Measurements from ENCODE around the gene MTCL1. TPM values are rescaled to one million over a fixed set of nuclear protein-coding genes. Genes with fewer than 3 reads are reported as not detected.

MTCL1 gene
- total and polyA plus RNA-seq, 9 of the 15 experiments (the other 6 are each of a cell fraction or from before 2014, with no cell fraction given), result 0.21 to 7.4 (median 3.7) TPM

DNA sequence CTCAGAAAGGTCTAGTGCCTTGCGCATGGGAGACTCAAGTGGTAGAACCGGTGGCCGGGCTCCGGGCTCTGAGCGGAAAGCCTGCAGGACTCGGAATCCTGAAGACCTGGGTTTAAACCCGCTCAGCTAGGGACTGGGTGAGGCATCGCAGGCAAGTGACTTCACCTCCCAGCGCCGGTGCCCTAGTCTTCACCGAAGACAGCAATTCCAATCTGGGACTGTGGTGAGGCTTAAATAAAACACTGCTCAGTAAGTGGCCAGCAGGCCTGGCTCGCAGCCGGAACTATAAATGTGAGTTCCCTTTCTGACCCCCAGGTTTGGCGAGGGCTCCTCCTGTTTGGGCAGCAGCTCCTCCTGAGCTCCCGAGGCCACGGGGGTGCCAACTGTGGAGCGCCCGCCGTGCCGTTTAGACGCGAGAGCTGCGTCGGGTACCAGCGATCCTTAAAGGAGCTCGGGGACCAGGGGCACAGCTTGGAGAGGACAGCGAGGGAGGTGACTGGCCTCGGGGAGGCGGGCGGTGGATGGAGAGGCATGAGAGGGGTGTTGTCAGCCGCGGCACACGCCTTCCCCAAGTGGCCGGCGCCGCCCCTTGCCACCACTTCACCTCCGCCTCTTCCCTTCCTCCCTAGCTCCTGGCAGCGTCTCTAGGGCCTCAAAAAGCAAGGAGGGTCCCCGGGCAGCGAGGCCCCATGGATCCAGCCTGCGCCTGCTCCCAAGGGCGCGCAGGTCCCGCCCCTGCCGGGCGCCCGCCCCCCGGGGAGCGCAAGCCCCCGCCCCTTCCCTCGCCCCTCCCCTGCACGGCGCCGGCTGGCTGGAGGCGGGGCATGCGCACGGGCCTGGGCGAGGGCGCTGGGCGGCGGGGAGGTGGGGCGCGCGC, 757 bp upstream of the MTCL1 start (continued):
- TF ChIP-seq PCBP2 (IDR thresholded peaks at IDR 0.05; ENCODE audit: low read depth, low read length, poor library complexity, severe bottlenecking) (no peak), JUND (IDR thresholded peaks at IDR 0.05; ENCODE audit: borderline replicate concordance, low read depth, low read length) (no peak), JUND (tag; IDR thresholded peaks at IDR 0.05; ENCODE audit: borderline replicate concordance, low read depth, low read length) (no peak; the same call in 2 of the 3 replicates), HLTF (IDR thresholded peaks at IDR 0.05) (no peak), ZNF445 (CRISPR knock-in tag; IDR thresholded peaks at IDR 0.05; ENCODE audit: low read depth) (no peak), XRCC5 (IDR thresholded peaks at IDR 0.05; ENCODE audit: low read depth, low read length) (no peak), ZBTB1 (CRISPR knock-in tag; IDR thresholded peaks at IDR 0.05; ENCODE audit: borderline replicate concordance, low read depth) (peak; percentile 11; the same call in 1 of the 2 replicates), ZNF263 (CRISPR knock-in tag; IDR thresholded peaks at IDR 0.05; ENCODE audit: borderline replicate concordance) (peak; percentile 37; the same call in 1 of the 2 replicates), NR3C1 (CRISPR knock-in tag; IDR thresholded peaks at IDR 0.05) (no peak), SMC3 (conservative IDR thresholded peaks at IDR 0.05; ENCODE audit: insufficient read depth, low read depth, low read length) (no peak), RBM39 (optimal IDR thresholded peaks at IDR 0.05; ENCODE audit: low read depth, low read length) (no peak), ZNF830 (CRISPR knock-in tag; IDR thresholded peaks at IDR 0.05) (no peak), MTA2 (IDR thresholded peaks at IDR 0.05; ENCODE audit: low read depth) (no peak), MYBL2 (IDR thresholded peaks at IDR 0.05; ENCODE audit: low read depth) (no peak), MYBL2 (CRISPR knock-in tag; IDR thresholded peaks at IDR 0.05; ENCODE audit: borderline replicate concordance) (no peak), TEAD2 (tag; IDR thresholded peaks at IDR 0.05) (no peak), PTTG1 (tag; IDR thresholded peaks at IDR 0.05; ENCODE audit: low read depth) (no peak)
- TF ChIP-seq, protein P1, sequence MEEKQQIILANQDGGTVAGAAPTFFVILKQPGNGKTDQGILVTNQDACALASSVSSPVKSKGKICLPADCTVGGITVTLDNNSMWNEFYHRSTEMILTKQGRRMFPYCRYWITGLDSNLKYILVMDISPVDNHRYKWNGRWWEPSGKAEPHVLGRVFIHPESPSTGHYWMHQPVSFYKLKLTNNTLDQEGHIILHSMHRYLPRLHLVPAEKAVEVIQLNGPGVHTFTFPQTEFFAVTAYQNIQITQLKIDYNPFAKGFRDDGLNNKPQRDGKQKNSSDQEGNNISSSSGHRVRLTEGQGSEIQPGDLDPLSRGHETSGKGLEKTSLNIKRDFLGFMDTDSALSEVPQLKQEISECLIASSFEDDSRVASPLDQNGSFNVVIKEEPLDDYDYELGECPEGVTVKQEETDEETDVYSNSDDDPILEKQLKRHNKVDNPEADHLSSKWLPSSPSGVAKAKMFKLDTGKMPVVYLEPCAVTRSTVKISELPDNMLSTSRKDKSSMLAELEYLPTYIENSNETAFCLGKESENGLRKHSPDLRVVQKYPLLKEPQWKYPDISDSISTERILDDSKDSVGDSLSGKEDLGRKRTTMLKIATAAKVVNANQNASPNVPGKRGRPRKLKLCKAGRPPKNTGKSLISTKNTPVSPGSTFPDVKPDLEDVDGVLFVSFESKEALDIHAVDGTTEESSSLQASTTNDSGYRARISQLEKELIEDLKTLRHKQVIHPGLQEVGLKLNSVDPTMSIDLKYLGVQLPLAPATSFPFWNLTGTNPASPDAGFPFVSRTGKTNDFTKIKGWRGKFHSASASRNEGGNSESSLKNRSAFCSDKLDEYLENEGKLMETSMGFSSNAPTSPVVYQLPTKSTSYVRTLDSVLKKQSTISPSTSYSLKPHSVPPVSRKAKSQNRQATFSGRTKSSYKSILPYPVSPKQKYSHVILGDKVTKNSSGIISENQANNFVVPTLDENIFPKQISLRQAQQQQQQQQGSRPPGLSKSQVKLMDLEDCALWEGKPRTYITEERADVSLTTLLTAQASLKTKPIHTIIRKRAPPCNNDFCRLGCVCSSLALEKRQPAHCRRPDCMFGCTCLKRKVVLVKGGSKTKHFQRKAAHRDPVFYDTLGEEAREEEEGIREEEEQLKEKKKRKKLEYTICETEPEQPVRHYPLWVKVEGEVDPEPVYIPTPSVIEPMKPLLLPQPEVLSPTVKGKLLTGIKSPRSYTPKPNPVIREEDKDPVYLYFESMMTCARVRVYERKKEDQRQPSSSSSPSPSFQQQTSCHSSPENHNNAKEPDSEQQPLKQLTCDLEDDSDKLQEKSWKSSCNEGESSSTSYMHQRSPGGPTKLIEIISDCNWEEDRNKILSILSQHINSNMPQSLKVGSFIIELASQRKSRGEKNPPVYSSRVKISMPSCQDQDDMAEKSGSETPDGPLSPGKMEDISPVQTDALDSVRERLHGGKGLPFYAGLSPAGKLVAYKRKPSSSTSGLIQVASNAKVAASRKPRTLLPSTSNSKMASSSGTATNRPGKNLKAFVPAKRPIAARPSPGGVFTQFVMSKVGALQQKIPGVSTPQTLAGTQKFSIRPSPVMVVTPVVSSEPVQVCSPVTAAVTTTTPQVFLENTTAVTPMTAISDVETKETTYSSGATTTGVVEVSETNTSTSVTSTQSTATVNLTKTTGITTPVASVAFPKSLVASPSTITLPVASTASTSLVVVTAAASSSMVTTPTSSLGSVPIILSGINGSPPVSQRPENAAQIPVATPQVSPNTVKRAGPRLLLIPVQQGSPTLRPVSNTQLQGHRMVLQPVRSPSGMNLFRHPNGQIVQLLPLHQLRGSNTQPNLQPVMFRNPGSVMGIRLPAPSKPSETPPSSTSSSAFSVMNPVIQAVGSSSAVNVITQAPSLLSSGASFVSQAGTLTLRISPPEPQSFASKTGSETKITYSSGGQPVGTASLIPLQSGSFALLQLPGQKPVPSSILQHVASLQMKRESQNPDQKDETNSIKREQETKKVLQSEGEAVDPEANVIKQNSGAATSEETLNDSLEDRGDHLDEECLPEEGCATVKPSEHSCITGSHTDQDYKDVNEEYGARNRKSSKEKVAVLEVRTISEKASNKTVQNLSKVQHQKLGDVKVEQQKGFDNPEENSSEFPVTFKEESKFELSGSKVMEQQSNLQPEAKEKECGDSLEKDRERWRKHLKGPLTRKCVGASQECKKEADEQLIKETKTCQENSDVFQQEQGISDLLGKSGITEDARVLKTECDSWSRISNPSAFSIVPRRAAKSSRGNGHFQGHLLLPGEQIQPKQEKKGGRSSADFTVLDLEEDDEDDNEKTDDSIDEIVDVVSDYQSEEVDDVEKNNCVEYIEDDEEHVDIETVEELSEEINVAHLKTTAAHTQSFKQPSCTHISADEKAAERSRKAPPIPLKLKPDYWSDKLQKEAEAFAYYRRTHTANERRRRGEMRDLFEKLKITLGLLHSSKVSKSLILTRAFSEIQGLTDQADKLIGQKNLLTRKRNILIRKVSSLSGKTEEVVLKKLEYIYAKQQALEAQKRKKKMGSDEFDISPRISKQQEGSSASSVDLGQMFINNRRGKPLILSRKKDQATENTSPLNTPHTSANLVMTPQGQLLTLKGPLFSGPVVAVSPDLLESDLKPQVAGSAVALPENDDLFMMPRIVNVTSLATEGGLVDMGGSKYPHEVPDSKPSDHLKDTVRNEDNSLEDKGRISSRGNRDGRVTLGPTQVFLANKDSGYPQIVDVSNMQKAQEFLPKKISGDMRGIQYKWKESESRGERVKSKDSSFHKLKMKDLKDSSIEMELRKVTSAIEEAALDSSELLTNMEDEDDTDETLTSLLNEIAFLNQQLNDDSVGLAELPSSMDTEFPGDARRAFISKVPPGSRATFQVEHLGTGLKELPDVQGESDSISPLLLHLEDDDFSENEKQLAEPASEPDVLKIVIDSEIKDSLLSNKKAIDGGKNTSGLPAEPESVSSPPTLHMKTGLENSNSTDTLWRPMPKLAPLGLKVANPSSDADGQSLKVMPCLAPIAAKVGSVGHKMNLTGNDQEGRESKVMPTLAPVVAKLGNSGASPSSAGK (IDR thresholded peaks at IDR 0.05), result peak; percentile 78

Measured in K562 (cell line).